ENCODE results near the gene INHBC.

GRCh38 chr12:57481671-57482070, 47.1 kb downstream of the INHBC start:
- TF ChIP-seq POLR2A (IDR thresholded peaks at IDR 0.05; ENCODE audit: low read length) (no peak), GATA1 (IDR thresholded peaks at IDR 0.05; ENCODE audit: low read depth, low read length) (no peak)

Measured in erythroblast (primary cell).